ENCODE results near the gene SMIM12. TPM values are rescaled to one million over a fixed set of nuclear protein-coding genes. Genes with fewer than 3 reads are reported as not detected.
A peak's percentile ranks its signal among the peaks of the same experiment; 100 is the strongest.

The SMIM12 gene
- total RNA-seq, 1 donor from 2014 or later, result 9.5 TPM

DNA sequence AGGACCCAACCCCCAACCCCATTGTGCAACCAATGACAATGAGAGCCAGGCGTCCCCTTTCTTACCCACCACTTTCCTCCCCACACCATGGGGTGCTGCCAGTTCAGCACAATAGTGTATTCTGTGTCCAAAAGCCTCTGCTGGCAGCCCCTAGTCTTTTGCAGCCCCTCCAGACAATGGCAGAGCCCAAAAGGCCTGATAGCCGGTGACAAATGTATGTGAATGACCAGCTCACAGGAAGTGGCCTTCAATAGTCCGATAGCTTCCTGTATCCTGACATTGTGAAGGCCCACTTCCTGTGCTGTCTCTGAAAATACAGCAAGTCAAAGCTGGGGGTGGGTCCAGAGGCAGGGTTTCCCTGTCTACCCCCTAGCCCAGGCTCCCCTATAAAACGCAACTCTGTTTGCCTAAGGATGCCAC lies 16.6 kb downstream of the SMIM12 start:
- peaks cover 63% of the 10 kb centered on the region for H4K20me1 ChIP-seq (ENCODE audit: low read depth)
- Mint-ChIP-seq H3K27ac (peak overlapping the region; percentile 98), H3K4me1 (peaks cover 61% of the 10 kb centered on the region), H3K36me3 (peaks cover 2% of the 10 kb centered on the region), H3K27me3 (ENCODE audit: insufficient read depth, low read depth) (no peaks in the 10 kb centered on the region), H3K9me3 (no peaks in the 10 kb centered on the region), H3K4me3 (peak overlapping the region; percentile 60)
- H3K9me3 ChIP-seq (ENCODE audit: low read depth), result no peaks in the 10 kb centered on the region
- H3K4me3 ChIP-seq, result no peak overlapping the region
- TF ChIP-seq, protein P1, sequence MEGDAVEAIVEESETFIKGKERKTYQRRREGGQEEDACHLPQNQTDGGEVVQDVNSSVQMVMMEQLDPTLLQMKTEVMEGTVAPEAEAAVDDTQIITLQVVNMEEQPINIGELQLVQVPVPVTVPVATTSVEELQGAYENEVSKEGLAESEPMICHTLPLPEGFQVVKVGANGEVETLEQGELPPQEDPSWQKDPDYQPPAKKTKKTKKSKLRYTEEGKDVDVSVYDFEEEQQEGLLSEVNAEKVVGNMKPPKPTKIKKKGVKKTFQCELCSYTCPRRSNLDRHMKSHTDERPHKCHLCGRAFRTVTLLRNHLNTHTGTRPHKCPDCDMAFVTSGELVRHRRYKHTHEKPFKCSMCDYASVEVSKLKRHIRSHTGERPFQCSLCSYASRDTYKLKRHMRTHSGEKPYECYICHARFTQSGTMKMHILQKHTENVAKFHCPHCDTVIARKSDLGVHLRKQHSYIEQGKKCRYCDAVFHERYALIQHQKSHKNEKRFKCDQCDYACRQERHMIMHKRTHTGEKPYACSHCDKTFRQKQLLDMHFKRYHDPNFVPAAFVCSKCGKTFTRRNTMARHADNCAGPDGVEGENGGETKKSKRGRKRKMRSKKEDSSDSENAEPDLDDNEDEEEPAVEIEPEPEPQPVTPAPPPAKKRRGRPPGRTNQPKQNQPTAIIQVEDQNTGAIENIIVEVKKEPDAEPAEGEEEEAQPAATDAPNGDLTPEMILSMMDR (IDR thresholded peaks at IDR 0.05), result no peak
- TF ChIP-seq EZH2 (IDR thresholded peaks at IDR 0.05), result no peak
- H3F3A ChIP-seq (ENCODE audit: low read depth), result peaks cover 17% of the 10 kb centered on the region
- no peaks in the 10 kb centered on the region for H3K79me2 ChIP-seq (ENCODE audit: low read depth)
- H3K4me2 ChIP-seq, result peak overlapping the region; percentile 55
- H3K27me3 ChIP-seq, result no peaks in the 10 kb centered on the region
- DNase-seq (ENCODE audit: low spot score), result peak; percentile 47
- no peaks in the 10 kb centered on the region for H3K36me3 ChIP-seq
- H2AFZ ChIP-seq (replicated peaks), result no peak overlapping the region
- H3K4me1 ChIP-seq, result peaks cover 27% of the 10 kb centered on the region
- no peak overlapping the region for H3K9ac ChIP-seq
- no peak overlapping the region for H3K27ac ChIP-seq

DNA sequence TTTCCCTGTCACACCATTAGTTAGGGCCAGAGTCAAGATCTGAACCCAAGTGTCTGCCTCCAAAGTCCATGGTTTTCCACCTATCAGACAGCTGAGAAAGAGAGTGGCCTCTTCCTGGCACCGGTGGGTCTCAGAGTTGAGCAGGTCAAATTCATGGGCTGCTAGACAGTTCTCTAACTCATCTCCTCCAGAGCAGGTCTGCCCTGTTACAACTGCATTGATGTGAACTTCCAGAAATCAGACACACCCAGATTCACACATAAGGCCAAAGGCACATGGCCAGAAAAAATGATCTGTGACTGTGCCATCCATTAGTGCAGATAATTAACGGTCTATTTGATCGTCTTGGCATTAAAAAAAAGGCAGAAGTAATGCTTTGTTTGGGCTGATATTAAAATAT lies 17.5 kb downstream of the SMIM12 start:
- no peaks in the 10 kb centered on the region for H3K27me3 ChIP-seq
- Mint-ChIP-seq H3K4me1 (peaks cover 54% of the 10 kb centered on the region), H3K27ac (peak overlapping the region; percentile 98), H3K9me3 (no peaks in the 10 kb centered on the region), H3K4me3 (no peak overlapping the region), H3K36me3 (no peaks in the 10 kb centered on the region), H3K27me3 (ENCODE audit: insufficient read depth, low read depth) (no peaks in the 10 kb centered on the region)
- no peak for DNase-seq (ENCODE audit: low spot score)
- no peaks in the 10 kb centered on the region for H3K9me3 ChIP-seq (ENCODE audit: low read depth)
- peaks cover 17% of the 10 kb centered on the region for H3F3A ChIP-seq (ENCODE audit: low read depth)
- no peak overlapping the region for H3K9ac ChIP-seq
- no peaks in the 10 kb centered on the region for H3K79me2 ChIP-seq (ENCODE audit: low read depth)
- H3K4me3 ChIP-seq, result no peak overlapping the region
- no peaks in the 10 kb centered on the region for H3K36me3 ChIP-seq
- H2AFZ ChIP-seq (replicated peaks), result no peak overlapping the region
- H4K20me1 ChIP-seq (ENCODE audit: low read depth), result peaks cover 55% of the 10 kb centered on the region
- no peak for TF ChIP-seq EZH2phosphoT487 (IDR thresholded peaks at IDR 0.05)
- TF ChIP-seq EZH2 (IDR thresholded peaks at IDR 0.05), result no peak
- TF ChIP-seq, protein P1 (IDR thresholded peaks at IDR 0.05), result no peak
- H3K4me1 ChIP-seq, result peaks cover 27% of the 10 kb centered on the region
- no peak overlapping the region for H3K4me2 ChIP-seq
- no peak overlapping the region for H3K27ac ChIP-seq

DNA sequence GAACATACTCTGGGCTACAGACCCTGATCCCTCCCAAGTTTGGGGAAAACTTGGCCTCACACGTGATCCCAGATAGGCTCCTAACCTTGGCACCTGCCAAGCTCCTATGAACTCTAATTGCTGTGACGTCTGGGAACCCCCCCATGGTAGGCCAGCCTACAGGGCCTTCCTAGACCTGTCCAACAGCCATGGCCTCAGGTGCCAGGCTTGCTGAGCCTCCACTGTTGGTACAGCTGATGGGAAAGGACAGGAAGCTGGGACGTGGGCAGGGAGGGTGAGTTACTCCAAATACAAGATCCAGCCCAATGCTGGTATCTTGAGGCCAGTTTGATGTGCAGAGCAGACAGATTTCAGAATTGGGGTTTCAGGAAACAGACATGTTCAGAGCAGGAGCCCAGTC lies 19.1 kb downstream of the SMIM12 start:
- Histone ChIP-seq H3K9me3 (ENCODE audit: low read depth) (no peaks in the 10 kb centered on the region), H3K4me2 (no peak overlapping the region), H3K36me3 (no peaks in the 10 kb centered on the region), H3K27me3 (no peaks in the 10 kb centered on the region), H4K20me1 (ENCODE audit: low read depth) (peaks cover 39% of the 10 kb centered on the region), H3K79me2 (ENCODE audit: low read depth) (no peaks in the 10 kb centered on the region), H3K4me3 (no peak overlapping the region), H3K9ac (no peak overlapping the region), H3K27ac (no peak overlapping the region), H3F3A (ENCODE audit: low read depth) (peaks cover 17% of the 10 kb centered on the region), H3K4me1 (peaks cover 27% of the 10 kb centered on the region), H2AFZ (replicated peaks) (no peak overlapping the region)
- DNase-seq (ENCODE audit: low spot score), result no peak
- H3K9me3 Mint-ChIP-seq, result no peaks in the 10 kb centered on the region
- TF ChIP-seq, protein P1 (IDR thresholded peaks at IDR 0.05), result no peak
- TF ChIP-seq EZH2 (IDR thresholded peaks at IDR 0.05) (no peak), EZH2phosphoT487 (IDR thresholded peaks at IDR 0.05) (no peak)
- no peaks in the 10 kb centered on the region for H3K27me3 Mint-ChIP-seq (ENCODE audit: insufficient read depth, low read depth)
- H3K4me3 Mint-ChIP-seq, result no peak overlapping the region
- H3K36me3 Mint-ChIP-seq, result no peaks in the 10 kb centered on the region
- H3K4me1 Mint-ChIP-seq, result peaks cover 47% of the 10 kb centered on the region
- H3K27ac Mint-ChIP-seq, result no peak overlapping the region

Data from neural progenitor cell (in vitro differentiated cells).